Right atrium auricular region (tissue), 2 donors: ENCODE data around the gene TRAF3IP1. TPM values are rescaled to one million over a fixed set of nuclear protein-coding genes. Genes with fewer than 3 reads are reported as not detected.
"Not testable (repeated sequence)": the region's sequence is repeated elsewhere in the genome, so short reads cannot be mapped to it uniquely, and the experiment has no call there.

Source experiments
- DNase-seq: peaks from one replicate; pipeline ENCODE4 v3.0.0-alpha.2; 2019; ENCODE audit warnings: low spot score
- H3K27ac ChIP-seq, 2 donors: fragments of 200-600 bp; sonication (generic); 1 replicate in 1 of 2; 2 replicates in 1 of 2; pipeline ENCODE4 v1.5.1; 2016 to 2019
- H3K27me3 ChIP-seq, 2 donors: fragments of 200-600 bp; sonication (generic); one replicate each; pipeline versions ENCODE4 v1.5.1 to v1.6.0; 2017 to 2019
- H3K36me3 ChIP-seq: fragments of 200-600 bp; sonication (generic); one replicate; pipeline ENCODE4 v1.5.1; 2016
- H3K4me1 ChIP-seq, 2 donors: fragments of 200-600 bp; sonication (generic); one replicate each; pipeline versions ENCODE4 v1.5.1 to v1.6.0; 2017 to 2019
- H3K4me3 ChIP-seq, 2 donors: fragments of 200-600 bp; sonication (generic); 1 replicate in 1 of 2; 2 replicates in 1 of 2; pipeline ENCODE4 v1.5.1; 2017 to 2019; ENCODE audit warnings: mild to moderate bottlenecking in 1 of 2, moderate library complexity in 1 of 2
- H3K9me3 ChIP-seq, 2 donors: fragments of 200-600 bp; sonication (generic); one replicate each; pipeline ENCODE4 v1.5.1; 2019
- CTCF ChIP-seq, 2 donors: fragments of 200-600 bp; sonication (generic); IDR thresholded peaks; one replicate each; pipeline ENCODE4 v1.5.1; 2019; ENCODE audit warnings: antibody characterized with exemption in 2 of 2
- total RNA-seq, 2 donors: library from RNA; depleted of rRNA; stranded (reverse); fragments of >200 nt; gene quantifications; one replicate each; pipeline ENCODE4 v1.1.0, GENCODE V29; 2016

TRAF3IP1 gene
- total RNA-seq, 2 donors from 2014 or later = 5.0 to 5.8 TPM

GRCh38 chr2:238321467-238321866 is 1.1 kb downstream of the TRAF3IP1 start:
- no peak for TF ChIP-seq CTCF (IDR thresholded peaks at IDR 0.05)
- no peak for DNase-seq
- Histone ChIP-seq H3K4me1 (peaks cover 0 to 21% of the 10 kb centered on the region in 2 donors), H3K27ac (no peak overlapping the region), H3K9me3 (no peaks in the 10 kb centered on the region), H3K27me3 (no peaks in the 10 kb centered on the region), H3K4me3 (peak overlapping the region in 1 of 2 donors; percentile 84), H3K36me3 (peaks cover 3% of the 10 kb centered on the region)

DNA sequence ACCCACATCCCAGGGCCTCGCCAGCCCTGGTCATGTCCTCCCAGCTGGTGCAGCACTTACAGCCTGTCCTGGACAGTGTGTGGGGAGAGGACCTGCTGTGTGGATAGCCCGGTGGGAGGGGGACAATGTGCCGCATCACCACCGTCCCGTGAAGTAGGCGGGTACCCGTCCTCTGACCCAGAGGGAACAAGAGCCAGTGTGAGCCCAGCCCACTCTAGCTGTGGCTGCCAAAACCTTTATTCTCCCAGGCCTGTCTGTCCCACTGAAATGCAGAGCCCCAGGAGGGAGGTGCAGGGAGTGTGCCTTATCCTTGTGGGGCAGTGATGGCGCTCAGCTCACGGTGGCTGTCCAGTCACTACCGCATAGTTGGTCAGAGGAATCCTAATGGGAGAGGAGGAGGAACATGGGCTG is 1.7 kb downstream of the TRAF3IP1 start:
- H3K36me3 ChIP-seq = peaks cover 3% of the 10 kb centered on the region
- no peak for TF ChIP-seq CTCF (IDR thresholded peaks at IDR 0.05)
- no peak for DNase-seq
- peaks cover 0 to 21% of the 10 kb centered on the region in 2 donors for H3K4me1 ChIP-seq
- H3K9me3 ChIP-seq = no peaks in the 10 kb centered on the region
- H3K4me3 ChIP-seq = no peak overlapping the region
- H3K27me3 ChIP-seq = no peaks in the 10 kb centered on the region
- no peak overlapping the region for H3K27ac ChIP-seq

GRCh38 chr2:238324248-238324647 is 3.9 kb downstream of the TRAF3IP1 start:
- Histone ChIP-seq H3K4me1 (peaks cover 0 to 21% of the 10 kb centered on the region in 2 donors), H3K36me3 (peaks cover 14% of the 10 kb centered on the region)
- H3K27me3 ChIP-seq, H3K27ac ChIP-seq, DNase-seq, H3K4me3 ChIP-seq, H3K9me3 ChIP-seq: not testable (repeated sequence)

DNA sequence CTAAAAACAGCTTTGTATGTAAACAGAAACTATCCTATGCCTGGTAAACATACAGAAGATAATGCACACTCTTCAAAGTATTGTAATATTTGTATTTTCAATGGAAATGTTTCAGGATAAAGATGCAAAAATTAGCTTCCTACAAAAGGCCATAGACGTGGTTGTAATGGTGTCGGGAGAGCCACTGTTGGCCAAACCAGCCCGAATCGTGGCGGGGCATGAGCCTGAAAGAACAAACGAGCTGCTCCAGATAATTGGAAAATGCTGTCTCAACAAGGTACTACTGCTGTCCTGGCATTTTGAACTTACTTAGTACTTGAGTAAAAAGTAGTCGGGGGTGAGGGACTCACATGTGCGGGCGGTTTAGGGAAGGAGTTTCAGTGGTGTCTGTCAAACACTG is 5.4 kb downstream of the TRAF3IP1 start:
- no peak for TF ChIP-seq CTCF (IDR thresholded peaks at IDR 0.05)
- DNase-seq = no peak
- H3K9me3 ChIP-seq = no peaks in the 10 kb centered on the region
- no peaks in the 10 kb centered on the region for H3K27me3 ChIP-seq
- peaks cover 18% of the 10 kb centered on the region for H3K36me3 ChIP-seq
- H3K4me1 ChIP-seq = peaks cover 0 to 13% of the 10 kb centered on the region in 2 donors
- no peak overlapping the region for H3K4me3 ChIP-seq
- H3K27ac ChIP-seq = no peak overlapping the region

- Histone ChIP-seq H3K4me3 (no peak overlapping the region), H3K27me3 (no peaks in the 10 kb centered on the region), H3K36me3 (peaks cover 18% of the 10 kb centered on the region), H3K9me3 (no peaks in the 10 kb centered on the region), H3K4me1 (peaks cover 0 to 3% of the 10 kb centered on the region in 2 donors), H3K27ac (no peak overlapping the region)
- TF ChIP-seq CTCF (IDR thresholded peaks at IDR 0.05) = no peak
- DNase-seq = no peak
These were observed 6.6 kb downstream of the TRAF3IP1 start for GRCh38 chr2:238326801-238327365.

- Histone ChIP-seq H3K27me3 (no peaks in the 10 kb centered on the region), H3K4me1 (no peaks in the 10 kb centered on the region), H3K9me3 (no peaks in the 10 kb centered on the region), H3K4me3 (no peak overlapping the region), H3K36me3 (peaks cover 18% of the 10 kb centered on the region), H3K27ac (no peak overlapping the region)
- DNase-seq = no peak
- no peak for TF ChIP-seq CTCF (IDR thresholded peaks at IDR 0.05)
These were observed 7.4 kb downstream of the TRAF3IP1 start for GRCh38 chr2:238327751-238328150.
